Transverse colon (tissue), 4 donors: ENCODE measurements around the gene VWDE. TPM values are rescaled to one million over a fixed set of nuclear protein-coding genes. Genes with fewer than 3 reads are reported as not detected.

Source experiments
- DNase-seq: peaks from one replicate; pipeline ENCODE4 v3.0.0-alpha.2; 2019
- H3K27ac ChIP-seq, 4 donors: fragments of 200-600 bp; sonication (generic); 2 replicates each; pipeline ENCODE4 v1.5.1; 2016 to 2018; ENCODE audit warnings: inconsistent platforms in 4 of 4
- H3K27me3 ChIP-seq: fragments of 200-600 bp; sonication (generic); 2 replicates; pipeline ENCODE4 v1.5.1; 2017; ENCODE audit warnings: inconsistent platforms
- H3K36me3 ChIP-seq, 4 donors: fragments of 200-600 bp; sonication (generic); 2 replicates each; pipeline ENCODE4 v1.5.1; 2017 to 2019; ENCODE audit warnings: inconsistent platforms in 4 of 4
- H3K4me1 ChIP-seq, 4 donors: fragments of 200-600 bp; sonication (generic); 2 replicates each; pipeline ENCODE4 v1.5.1; 2017 to 2020; ENCODE audit warnings: inconsistent platforms in 4 of 4
- H3K4me3 ChIP-seq, 4 donors: fragments of 200-600 bp; sonication (generic); 1 replicate in 1 of 4; 2 replicates in 3 of 4; pipeline versions ENCODE4 v1.5.1 to v1.6.1; 2017 to 2019; ENCODE audit warnings: inconsistent platforms in 4 of 4
- H3K9me3 ChIP-seq, 2 donors: fragments of 200-600 bp; sonication (generic); 2 replicates each; pipeline ENCODE4 v1.5.1; 2017 to 2019; ENCODE audit warnings: inconsistent platforms in 2 of 2
- CTCF ChIP-seq, 5 experiments: fragments of 200-600 bp in 3 of 5; fragments of 450-650 bp in 2 of 5; sonication (generic) in 3 of 5; IDR thresholded peaks; 1 replicate in 2 of 5; 2 replicates in 3 of 5; pipeline ENCODE4 v1.5.1; 2016 to 2017; ENCODE audit warnings: antibody characterized with exemption in 5 of 5, inconsistent platforms in 3 of 5, mild to moderate bottlenecking in 2 of 5, moderate library complexity in 1 of 5
- EP300 ChIP-seq: sonication (generic); formaldehyde crosslinking; IDR thresholded peaks from one replicate; pipeline ENCODE4 v1.6.1; 2017; ENCODE audit warnings: antibody characterized with exemption, low read depth
- POLR2A ChIP-seq: fragments of 450-650 bp; IDR thresholded peaks from one replicate; pipeline ENCODE4 v1.6.1; 2016; ENCODE audit warnings: antibody characterized with exemption, mild to moderate bottlenecking, moderate library complexity
- POLR2AphosphoS5 ChIP-seq, 3 donors: sonication (generic); formaldehyde crosslinking; IDR thresholded peaks; one replicate each; pipeline ENCODE4 v1.6.1; 2016; ENCODE audit warnings: antibody characterized with exemption in 3 of 3
- WGBS, 2 donors: methylation state at CpG; one replicate each; pipeline ENCODE4 v1.1.5; 2018; ENCODE audit warnings: low coverage in 1 of 2; 5-methylcytosine and 5-hydroxymethylcytosine counted together
- in situ Hi-C, 4 donors: fragments of 200-750 bp; cut with MboI; loops; one replicate each; pipeline versions ENCODE4 v1.15.0 to v1.15.1; 2017; ENCODE audit warnings: low sequenced_read_pairs in 3 of 4, low pct_ligation_motif_present in 1 of 4, low pct_unique_long_range_greater_than_20kb in 1 of 4
- intact Hi-C: fragments of 100-400 bp; cut with DNase I; formaldehyde crosslinking; loops from one replicate; pipeline ENCODE4 v1.15.1; 2023; ENCODE audit warnings: low total_unique reads
- total RNA-seq, 4 donors: library from RNA; depleted of rRNA; stranded (reverse); fragments of >200 nt; gene quantifications; one replicate each; pipeline ENCODE4 v1.1.0, GENCODE V29; 2016

VWDE gene
- total RNA-seq, 4 donors from 2014 or later, result 0.20 to 6.4 (median 2.0) TPM; not detected in 1

- H3K4me1 ChIP-seq, result no peaks in the 10 kb centered on the region
- 90% methylated on average over 2 of the region's 2 CpGs; no CpG with 5 or more reads in 1 of the 2 donors for WGBS, 2 donors
- no peaks in the 10 kb centered on the region for H3K36me3 ChIP-seq
- no peaks in the 10 kb centered on the region for H3K27me3 ChIP-seq
- no peak for DNase-seq
- H3K4me3 ChIP-seq, result no peak overlapping the region
- no peak for TF ChIP-seq POLR2AphosphoS5 (IDR thresholded peaks at IDR 0.05)
- TF ChIP-seq EP300, result no peak
- H3K27ac ChIP-seq, result no peak overlapping the region
- in situ Hi-C loops (no loop called here), intact Hi-C loops (no loop called here)
- no peaks in the 10 kb centered on the region for H3K9me3 ChIP-seq
Measured at GRCh38 chr7:12337095-12337494, 66.6 kb downstream of the VWDE start.

GRCh38 chr7:12328888-12329770, 74.5 kb downstream of the VWDE start:
- Histone ChIP-seq H3K4me3 (no peak overlapping the region), H3K27me3 (no peaks in the 10 kb centered on the region), H3K4me1 (no peaks in the 10 kb centered on the region), H3K27ac (no peak overlapping the region), H3K9me3 (no peaks in the 10 kb centered on the region), H3K36me3 (no peaks in the 10 kb centered on the region)
- in situ Hi-C loops (loop anchor here in 2 of 4 donors (10.0 kb wide), 2 partner anchors 264 to 894 kb away; no protein-coding TSS in a partner anchor), intact Hi-C loops (loop anchor here (10.0 kb wide), 1 partner anchor 904 kb away; no protein-coding TSS in a partner anchor)
- no peak for TF ChIP-seq POLR2A
- TF ChIP-seq POLR2AphosphoS5 (IDR thresholded peaks at IDR 0.05), result no peak
- WGBS, 2 donors, result 65 to 77% methylated on average over 6 of the region's 6 CpGs
- DNase-seq, result no peak

- no peaks in the 10 kb centered on the region for H3K9me3 ChIP-seq
- 75 to 92% methylated on average over 2 to 3 of the region's 3 CpGs for WGBS, 2 donors
- no peaks in the 10 kb centered on the region for H3K27me3 ChIP-seq
- in situ Hi-C loops (loop anchor here in 2 of 4 donors (10.0 kb wide), 2 partner anchors 263 to 893 kb away; no protein-coding TSS in a partner anchor), intact Hi-C loops (loop anchor here (10.0 kb wide), 1 partner anchor 903 kb away; no protein-coding TSS in a partner anchor)
- no peak for TF ChIP-seq CTCF (IDR thresholded peaks at IDR 0.05)
- no peak for TF ChIP-seq EP300
- no peak for TF ChIP-seq POLR2AphosphoS5 (IDR thresholded peaks at IDR 0.05)
- TF ChIP-seq POLR2A, result no peak
- H3K27ac ChIP-seq, result no peak overlapping the region
- no peaks in the 10 kb centered on the region for H3K4me1 ChIP-seq
- H3K4me3 ChIP-seq, result no peak overlapping the region
- no peaks in the 10 kb centered on the region for H3K36me3 ChIP-seq
- no peak for DNase-seq
Measured at GRCh38 chr7:12327922-12328321, 75.7 kb downstream of the VWDE start.

GRCh38 chr7:12325646-12326045, 78.0 kb downstream of the VWDE start:
- H3K27ac ChIP-seq, result no peak overlapping the region
- TF ChIP-seq POLR2A, result no peak
- no peak for TF ChIP-seq CTCF (IDR thresholded peaks at IDR 0.05)
- TF ChIP-seq EP300, result no peak
- TF ChIP-seq POLR2AphosphoS5 (IDR thresholded peaks at IDR 0.05), result no peak
- H3K4me3 ChIP-seq, result no peak overlapping the region
- no peaks in the 10 kb centered on the region for H3K9me3 ChIP-seq
- intact Hi-C loops (loop anchor here (2.0 to 10.0 kb wide), 2 partner anchors 259 to 901 kb away; no protein-coding TSS in a partner anchor), in situ Hi-C loops (loop anchor here in 2 of 4 donors (10.0 kb wide), 2 partner anchors 261 to 891 kb away; no protein-coding TSS in a partner anchor)
- peaks cover 0 to 5% (median 0%) of the 10 kb centered on the region in 4 donors for H3K4me1 ChIP-seq
- no peaks in the 10 kb centered on the region for H3K36me3 ChIP-seq
- no peak for DNase-seq
- H3K27me3 ChIP-seq, result no peaks in the 10 kb centered on the region

- Histone ChIP-seq H3K4me3 (no peak overlapping the region), H3K36me3 (no peaks in the 10 kb centered on the region), H3K27me3 (no peaks in the 10 kb centered on the region), H3K4me1 (peaks cover 0 to 5% (median 0%) of the 10 kb centered on the region in 4 donors), H3K27ac (no peak overlapping the region), H3K9me3 (no peaks in the 10 kb centered on the region)
- WGBS, 2 donors, result 77 to 89% methylated on average over 10 of the region's 10 CpGs
- intact Hi-C loops (loop anchor here (10.0 kb wide), 1 partner anchor 899 kb away; no protein-coding TSS in a partner anchor), in situ Hi-C loops (loop anchor here (5.0 to 25.0 kb wide), 6 partner anchors 251 to 911 kb away; partner anchors contain the start of gene THSD7A (in 2 of the 4))
- TF ChIP-seq CTCF (IDR thresholded peaks at IDR 0.05), result no peak
- no peak for DNase-seq
Measured at GRCh38 chr7:12323415-12323814, 80.2 kb downstream of the VWDE start.
